Lower leg skin (tissue), 4 donors: Measurements from ENCODE around the gene TNPO2. TPM values are rescaled to one million over a fixed set of nuclear protein-coding genes. Genes with fewer than 3 reads are reported as not detected.
A peak's percentile ranks its signal among the peaks of the same experiment; 100 is the strongest.
"Not testable (repeated sequence)": the region's sequence is repeated elsewhere in the genome, so short reads cannot be mapped to it uniquely, and the experiment has no call there.

ENCODE experiments used
- DNase-seq, 2 donors: peaks; one replicate each; pipeline ENCODE4 v3.0.0-alpha.2; 2019; ENCODE audit warnings: low spot score in 2 of 2
- H3K4me3 ChIP-seq: fragments of 200-600 bp; sonication (generic); 2 replicates; pipeline ENCODE4 v1.5.1; 2017; ENCODE audit warnings: mild to moderate bottlenecking, low read depth; ENCODE audit not compliant: poor library complexity, severe bottlenecking
- CTCF ChIP-seq, 3 donors: fragments of 450-650 bp; IDR thresholded peaks; one replicate each; pipeline ENCODE4 v1.5.1; 2016; ENCODE audit warnings: antibody characterized with exemption in 3 of 3, mild to moderate bottlenecking in 3 of 3, moderate library complexity in 2 of 3
- POLR2A ChIP-seq, 2 donors: fragments of 450-650 bp; IDR thresholded peaks; one replicate each; pipeline ENCODE4 v1.6.1; 2016 to 2017; ENCODE audit warnings: antibody characterized with exemption in 2 of 2, mild to moderate bottlenecking in 1 of 2, moderate library complexity in 1 of 2
- WGBS, 2 donors: methylation state at CpG; one replicate each; pipeline ENCODE4 v1.1.5; 2018; 5-methylcytosine and 5-hydroxymethylcytosine counted together
- intact Hi-C: fragments of 100-400 bp; cut with DNase I; formaldehyde crosslinking; loops from one replicate; pipeline ENCODE4 v1.15.0; 2023; ENCODE audit warnings: low total_unique reads
- total RNA-seq, 4 donors: library from RNA; depleted of rRNA; stranded (reverse); fragments of >200 nt; gene quantifications; one replicate each; pipeline ENCODE4 v1.1.0, GENCODE V29; 2016

TNPO2 gene
- total RNA-seq, 4 donors from 2014 or later: 58.3 to 160 (median 89.9) TPM

GRCh38 chr19:12701596-12702282, 22.0 kb downstream of the TNPO2 start:
- DNase-seq: no peak
- intact Hi-C loops: no loop called here
- TF ChIP-seq CTCF (IDR thresholded peaks at IDR 0.05): no peak
- no peak for TF ChIP-seq POLR2A (IDR thresholded peaks at IDR 0.05)
- 84 to 92% methylated on average over 31 to 33 of the region's 33 CpGs for WGBS, 2 donors
- no peak overlapping the region for H3K4me3 ChIP-seq

GRCh38 chr19:12698138-12698537, 25.6 kb downstream of the TNPO2 start:
- 73% methylated on average over 6 of the region's 6 CpGs for WGBS, 2 donors
- TF ChIP-seq POLR2A (IDR thresholded peaks at IDR 0.05) (no peak), CTCF (IDR thresholded peaks at IDR 0.05) (no peak)
- intact Hi-C loops: no loop called here

DNA sequence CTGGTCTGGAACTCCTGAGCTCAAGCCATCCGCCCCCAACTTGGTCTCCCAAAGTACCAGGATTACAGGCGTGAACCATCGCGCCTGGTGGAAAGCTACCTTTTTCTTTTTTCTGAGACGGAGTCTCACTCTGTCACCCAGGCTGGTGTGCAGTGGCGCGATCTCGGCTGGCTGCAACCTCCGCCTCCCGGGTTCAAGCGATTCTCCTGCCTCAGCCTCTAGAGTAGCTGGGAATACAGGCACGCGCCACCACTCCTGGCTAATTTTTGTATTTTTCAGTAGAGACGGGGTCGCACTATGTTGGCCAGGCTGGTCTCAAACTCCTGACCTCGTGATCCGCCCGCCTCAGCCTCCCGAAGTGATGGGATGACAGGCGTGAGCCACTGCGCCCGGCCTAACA, 26.3 kb downstream of the TNPO2 start:
- DNase-seq, H3K4me3 ChIP-seq, intact Hi-C loops: not testable (repeated sequence)
- 95 to 96% methylated on average over 22 of the region's 22 CpGs for WGBS, 2 donors

More at GRCh38 chr19:12698138-12698537, 25.6 kb downstream of the TNPO2 start:
- no peak for DNase-seq
- no peak overlapping the region for H3K4me3 ChIP-seq

GRCh38 chr19:12696366-12697335, 27.1 kb downstream of the TNPO2 start, which contains the start of gene FBXW9:
Gene FBXW9 (minus strand): TSS chr19:12696631. CDS start chr19:12696581, 50 bp downstream.
- intact Hi-C loops: no loop called here
- 7 to 9% methylated on average over 44 to 48 of the region's 59 CpGs for WGBS, 2 donors
- peak within 1 kb of the TSS; percentile 57 for H3K4me3 ChIP-seq
- no peak for TF ChIP-seq CTCF (IDR thresholded peaks at IDR 0.05)
- no peak for TF ChIP-seq POLR2A (IDR thresholded peaks at IDR 0.05)
- DNase-seq: peak; percentile 96 to 100

- DNase-seq: no peak
These were observed 27.8 kb downstream of the TNPO2 start for GRCh38 chr19:12695997-12696365.

More at GRCh38 chr19:12695997-12696365, 27.8 kb downstream of the TNPO2 start:
- H3K4me3 ChIP-seq: peak overlapping the region; percentile 57
- 4 to 9% methylated on average over 6 to 13 of the region's 36 CpGs for WGBS, 2 donors
- intact Hi-C loops: no loop called here
- TF ChIP-seq POLR2A (IDR thresholded peaks at IDR 0.05) (no peak), CTCF (IDR thresholded peaks at IDR 0.05) (no peak)
